DND-41 (cell line): ENCODE results near the gene NARS2.

Source experiments
- EZH2 ChIP-seq: IDR thresholded peaks from 3 replicates; pipeline ENCODE4 v1.6.1; 2012; ENCODE audit warnings: borderline replicate concordance, low read depth, mild to moderate bottlenecking, moderate library complexity, low read length, inconsistent platforms; ENCODE audit not compliant: severe bottlenecking
- TF ChIP-seq, protein P1 (sequence below): IDR thresholded peaks from 2 replicates; pipeline ENCODE4 v1.5.1; 2012; ENCODE audit warnings: borderline replicate concordance, low read length, moderate library complexity, mild to moderate bottlenecking; ENCODE audit not compliant: poor library complexity, severe bottlenecking; ENCODE audit errors: extremely low read depth

DNA sequence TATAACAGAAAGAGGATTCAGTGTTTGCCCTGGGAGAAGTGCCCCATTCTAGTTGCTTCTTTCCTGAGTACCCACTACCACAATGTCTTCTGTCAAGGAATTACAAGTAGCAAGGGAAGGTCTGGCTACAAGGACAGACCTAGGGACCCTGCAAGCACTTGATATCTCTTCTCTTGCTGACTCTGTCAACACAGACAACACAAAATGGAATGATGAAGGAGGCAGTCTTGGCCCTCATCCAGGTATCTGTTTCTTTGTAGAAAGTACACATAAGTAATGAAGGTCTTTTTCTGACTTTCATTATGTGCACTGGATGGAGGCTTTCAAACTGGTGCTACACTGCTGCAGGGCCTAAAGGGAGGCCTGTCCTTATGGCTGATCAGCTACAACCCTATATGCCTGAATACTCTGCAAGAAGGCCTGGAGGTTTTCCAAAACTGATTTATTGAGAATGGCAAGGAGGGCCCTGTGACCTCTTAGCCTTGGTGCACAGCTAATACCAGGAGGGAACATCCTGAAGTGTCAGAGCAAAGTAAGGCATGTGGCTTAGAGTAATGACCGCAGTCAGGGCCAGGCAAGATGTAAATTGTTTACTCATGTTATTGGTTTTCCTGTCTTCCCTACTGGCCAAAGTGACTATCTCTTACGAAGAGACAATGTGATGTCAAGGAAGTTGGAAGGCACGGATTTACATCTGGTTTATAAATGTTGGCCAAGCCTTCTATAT is 188.3 kb downstream of the NARS2 start:
- TF ChIP-seq, protein P1, sequence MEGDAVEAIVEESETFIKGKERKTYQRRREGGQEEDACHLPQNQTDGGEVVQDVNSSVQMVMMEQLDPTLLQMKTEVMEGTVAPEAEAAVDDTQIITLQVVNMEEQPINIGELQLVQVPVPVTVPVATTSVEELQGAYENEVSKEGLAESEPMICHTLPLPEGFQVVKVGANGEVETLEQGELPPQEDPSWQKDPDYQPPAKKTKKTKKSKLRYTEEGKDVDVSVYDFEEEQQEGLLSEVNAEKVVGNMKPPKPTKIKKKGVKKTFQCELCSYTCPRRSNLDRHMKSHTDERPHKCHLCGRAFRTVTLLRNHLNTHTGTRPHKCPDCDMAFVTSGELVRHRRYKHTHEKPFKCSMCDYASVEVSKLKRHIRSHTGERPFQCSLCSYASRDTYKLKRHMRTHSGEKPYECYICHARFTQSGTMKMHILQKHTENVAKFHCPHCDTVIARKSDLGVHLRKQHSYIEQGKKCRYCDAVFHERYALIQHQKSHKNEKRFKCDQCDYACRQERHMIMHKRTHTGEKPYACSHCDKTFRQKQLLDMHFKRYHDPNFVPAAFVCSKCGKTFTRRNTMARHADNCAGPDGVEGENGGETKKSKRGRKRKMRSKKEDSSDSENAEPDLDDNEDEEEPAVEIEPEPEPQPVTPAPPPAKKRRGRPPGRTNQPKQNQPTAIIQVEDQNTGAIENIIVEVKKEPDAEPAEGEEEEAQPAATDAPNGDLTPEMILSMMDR = no peak
- no peak for TF ChIP-seq EZH2
